Melanocyte of skin (primary cell): ENCODE data around the gene ZNF99. TPM values are rescaled to one million over a fixed set of nuclear protein-coding genes. Genes with fewer than 3 reads are reported as not detected.

Source experiments
- small RNA-seq, 2 donors: library from RNA; depleted of rRNA; stranded (forward); fragments of <200 nt; gene quantifications; one replicate each; pipeline ENCODE3, GENCODE V24; 2012
- total RNA-seq, 2 donors: library from RNA; depleted of rRNA; stranded (reverse); fragments of >200 nt; gene quantifications; 2 replicates each; pipeline ENCODE4 v1.2.3, GENCODE V29; 2012

The ZNF99 gene
- total RNA-seq = not detected

DNA sequence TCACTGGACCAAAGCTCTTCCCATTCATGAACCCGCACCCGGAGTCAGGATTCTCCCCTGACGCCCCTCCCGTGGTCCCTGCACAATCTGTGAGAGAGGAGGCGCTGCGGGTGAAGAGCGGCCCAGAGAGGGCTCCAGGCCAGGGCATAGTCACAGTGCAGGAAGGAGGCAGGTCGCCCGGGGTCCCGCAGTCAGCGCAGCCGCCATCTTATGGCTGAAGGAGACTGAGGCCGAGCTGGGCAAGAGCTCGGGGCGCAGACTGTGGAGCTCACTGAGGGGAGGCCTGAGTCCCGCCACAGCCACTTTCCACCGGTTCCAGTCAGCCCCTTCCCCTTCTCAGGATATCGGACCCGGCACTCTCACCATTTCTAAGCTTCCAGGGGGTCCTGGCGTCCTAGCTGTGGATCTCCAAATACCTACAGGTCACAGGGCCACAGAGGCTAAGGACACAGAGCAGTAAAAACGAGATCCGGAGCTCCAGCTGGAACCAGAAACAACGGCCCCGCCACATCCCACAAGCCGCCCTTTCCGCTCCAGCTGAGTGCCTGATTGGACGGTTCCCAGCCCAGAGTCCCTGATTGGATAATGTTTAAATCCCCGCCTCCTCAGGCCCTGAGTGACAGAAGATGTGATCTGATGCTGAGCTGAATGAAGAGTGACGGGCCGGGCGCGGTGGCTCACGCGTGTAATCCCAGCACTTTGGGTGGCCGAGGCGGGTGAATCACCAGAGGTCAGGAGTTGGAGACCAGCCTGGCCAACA lies at the start of gene ZNF99:
TSS of gene ZNF99 (minus strand) at position 501 of the 760 bp plus-strand sequence. CDS start at position 366, 135 bp downstream.

DNA sequence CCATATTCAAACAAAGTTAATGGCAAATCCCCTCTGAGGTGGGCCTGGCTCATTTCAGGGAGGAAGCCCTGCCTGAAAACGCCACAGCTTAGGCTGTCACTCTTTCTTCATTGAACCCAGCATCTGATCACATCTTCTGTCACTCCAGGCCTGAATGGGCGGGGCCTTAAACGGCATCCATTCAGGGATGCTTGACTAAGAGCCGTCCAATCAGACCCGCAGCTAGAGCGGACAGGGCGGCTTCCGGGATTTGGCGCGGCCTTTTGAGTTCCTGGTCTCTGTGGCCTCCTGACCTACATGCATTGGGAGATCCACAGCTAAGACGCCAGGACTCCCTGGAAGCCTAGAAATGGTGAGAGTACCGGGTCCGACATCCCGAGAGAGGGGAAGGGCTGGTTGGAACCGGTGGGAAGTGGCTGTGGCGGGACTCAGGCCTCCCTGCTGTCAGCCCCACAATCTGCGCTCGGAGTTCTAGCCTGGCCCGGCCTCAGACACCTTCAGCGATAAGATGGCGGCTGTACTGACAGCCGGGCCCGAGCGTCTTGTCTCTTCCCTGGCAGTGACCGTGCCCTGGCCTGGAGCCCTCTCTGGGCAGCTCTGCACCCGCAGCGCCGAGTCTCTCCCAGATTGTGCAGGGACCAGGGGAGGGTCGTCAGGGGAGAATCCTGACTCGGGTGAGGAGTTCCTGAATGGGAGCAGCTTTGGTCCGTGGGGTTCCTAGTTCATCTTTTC lies 48.2 kb upstream of the ZNF99 start, which contains the start of gene ZNF723:
TSS of gene ZNF723 (plus strand) at position 261 of the 732 bp plus-strand sequence. CDS start at position 350, 89 bp downstream.

Small RNA genes within 50 kb of the gene (small RNA-seq; reads per million reads assigned to genes)
- gene AC008626.1 = 0 reads per million in 2 donors
- 0 reads per million in 2 donors for gene AC008626.2

Other genes with a start within 250 kb of the ZNF99 start
- 1 to 10 TPM in 1 of 2 donors, under 1 TPM in 1; 0.34 to 1.7 TPM for gene ZNF492, start 149.8 kb downstream of the ZNF99 start, total RNA-seq
- gene ZNF723, start 48.1 kb upstream of the ZNF99 start, total RNA-seq = not detected
- not detected for gene ZNF728, start 219.0 kb upstream of the ZNF99 start, total RNA-seq